ENCODE measurements around the gene E2F3. TPM values are rescaled to one million over a fixed set of nuclear protein-coding genes. Genes with fewer than 3 reads are reported as not detected.

The E2F3 gene
- total RNA-seq, 1 donor from 2014 or later = 8.6 TPM

GRCh38 chr6:20400456-20401204, 1.0 kb upstream of the E2F3 start:
- intact Hi-C loops (cut with DNase I) = loop anchor here (5.0 kb wide), 2 partner anchors 108 to 188 kb away; partner anchors contain the start of gene MBOAT1
- peak; percentile 71 for DNase-seq (ENCODE audit: low spot score)

- DNase-seq (ENCODE audit: low spot score) = no peak
- intact Hi-C loops (cut with DNase I) = loop anchor here (5.0 kb wide), 2 partner anchors 110 to 190 kb away; partner anchors contain the start of gene MBOAT1
These were observed 338 bp downstream of the E2F3 start for GRCh38 chr6:20402092-20402341.

- peak; percentile 83 for DNase-seq (ENCODE audit: low spot score)
- intact Hi-C loops (cut with DNase I) = loop anchor here (5.0 kb wide), 2 partner anchors 110 to 190 kb away; partner anchors contain the start of gene MBOAT1
These were observed 827 bp downstream of the E2F3 start for GRCh38 chr6:20402342-20403069.

GRCh38 chr6:20403070-20403765, 1.5 kb downstream of the E2F3 start:
- intact Hi-C loops (cut with DNase I) = loop anchor here (5.0 kb wide), 2 partner anchors 111 to 191 kb away; partner anchors contain the start of gene MBOAT1
- peak; percentile 97 for DNase-seq (ENCODE audit: low spot score)

GRCh38 chr6:20403766-20404640, 2.3 kb downstream of the E2F3 start:
- intact Hi-C loops (cut with DNase I) = loop anchor here (2.0 to 5.0 kb wide), 3 partner anchors 112 to 192 kb away; partner anchors contain the start of gene MBOAT1
- DNase-seq (ENCODE audit: low spot score) = peak; percentile 80

- no peak for DNase-seq (ENCODE audit: low spot score)
- intact Hi-C loops (cut with DNase I) = loop anchor here (2.0 to 5.0 kb wide), 3 partner anchors 112 to 192 kb away; partner anchors contain the start of gene MBOAT1
These were observed 3.0 kb downstream of the E2F3 start for GRCh38 chr6:20404641-20405032.

- no peak for DNase-seq (ENCODE audit: low spot score)
- intact Hi-C loops (cut with DNase I) = no loop called here
These were observed 7.2 kb downstream of the E2F3 start for GRCh38 chr6:20408851-20409250.

- no peak for DNase-seq (ENCODE audit: low spot score)
- intact Hi-C loops (cut with DNase I) = no loop called here
These were observed 7.8 kb downstream of the E2F3 start for GRCh38 chr6:20409427-20409971.

GRCh38 chr6:20411544-20411943, 9.9 kb downstream of the E2F3 start:
- DNase-seq (ENCODE audit: low spot score) = no peak
- intact Hi-C loops (cut with DNase I) = no loop called here

- no peak for DNase-seq (ENCODE audit: low spot score)
- intact Hi-C loops (cut with DNase I) = no loop called here
These were observed 10.4 kb downstream of the E2F3 start for GRCh38 chr6:20411953-20412681.

- intact Hi-C loops (cut with DNase I) = no loop called here
- DNase-seq (ENCODE audit: low spot score) = no peak
These were observed 11.0 kb downstream of the E2F3 start for GRCh38 chr6:20412682-20413073.

GRCh38 chr6:20413826-20414225, 12.1 kb downstream of the E2F3 start:
- intact Hi-C loops (cut with DNase I) = no loop called here
- DNase-seq (ENCODE audit: low spot score) = no peak

- DNase-seq (ENCODE audit: low spot score) = no peak
- intact Hi-C loops (cut with DNase I) = no loop called here
These were observed 13.0 kb downstream of the E2F3 start for GRCh38 chr6:20414711-20415110.

GRCh38 chr6:20415304-20415703, 13.6 kb downstream of the E2F3 start:
- intact Hi-C loops (cut with DNase I) = no loop called here
- DNase-seq (ENCODE audit: low spot score) = no peak

- intact Hi-C loops (cut with DNase I) = no loop called here
These were observed 14.2 kb downstream of the E2F3 start for GRCh38 chr6:20415712-20416454.

GRCh38 chr6:20416567-20417345, 15.1 kb downstream of the E2F3 start:
- no peak for DNase-seq (ENCODE audit: low spot score)
- intact Hi-C loops (cut with DNase I) = no loop called here

More at GRCh38 chr6:20415712-20416454, 14.2 kb downstream of the E2F3 start:
- no peak for DNase-seq (ENCODE audit: low spot score)

GRCh38 chr6:20417819-20418218, 16.1 kb downstream of the E2F3 start:
- no peak for DNase-seq (ENCODE audit: low spot score)
- intact Hi-C loops (cut with DNase I) = no loop called here

Data from cardiac septum (tissue), 1 donor.